NB4 (cell line): ENCODE results near the gene NRG3.

ENCODE experiments used
- CTCF ChIP-seq: IDR thresholded peaks from one replicate; pipeline ENCODE4 v1.5.1; 2012; ENCODE audit warnings: low read depth, low read length
- MYC ChIP-seq: IDR thresholded peaks from 2 replicates; pipeline ENCODE4 v1.6.1; 2011; ENCODE audit warnings: low read depth, low read length
- POLR2A ChIP-seq: IDR thresholded peaks from 2 replicates; pipeline ENCODE4 v1.6.1; 2011; ENCODE audit warnings: mild to moderate bottlenecking; ENCODE audit not compliant: insufficient read length; ENCODE audit errors: extremely low read depth

- TF ChIP-seq CTCF (no peak), POLR2A (no peak), MYC (no peak)
These were observed 209.9 kb downstream of the NRG3 start for GRCh38 chr10:82084904-82085303.
